Activated CD4-positive, alpha-beta T cell treated with anti-CD3 and anti-CD28 coated beads for 36 hours (primary cell): ENCODE data around the gene PRKCI. TPM values are rescaled to one million over a fixed set of nuclear protein-coding genes. Genes with fewer than 3 reads are reported as not detected.

ENCODE experiments used
- ATAC-seq: fragments of 200-7000 bp; cut with Tn5 transposase; one replicate; pipeline ENCODE4 v1.10.0; 2021; ENCODE audit warnings: mild to moderate bottlenecking, moderate library complexity
- CTCF ChIA-PET: fragments of 350-600 bp; sonication (Branson Sonifier 250); formaldehyde crosslinking; loops from one replicate; lab custom pipeline; 2021; ENCODE audit warnings: antibody characterized with exemption; lab: Charles Lee
- POLR2A ChIA-PET: fragments of 350-600 bp; sonication (Branson Sonifier 250); formaldehyde crosslinking; loops from one replicate; lab custom pipeline; 2021; ENCODE audit warnings: antibody characterized with exemption, inconsistent platforms; lab: Charles Lee
- DNase-seq: peaks from one replicate; pipeline ENCODE4 v3.0.0-alpha.2; 2020
- H3K27ac Mint-ChIP-seq: one replicate; pipeline ENCODE4 v1.8.0; 2021; ENCODE audit warnings: mixed read lengths
- H3K27me3 Mint-ChIP-seq: one replicate; pipeline ENCODE4 v1.8.0; 2021; ENCODE audit warnings: mixed read lengths
- H3K36me3 Mint-ChIP-seq: one replicate; pipeline ENCODE4 v1.8.0; 2021; ENCODE audit warnings: low read depth, mixed read lengths
- H3K4me1 Mint-ChIP-seq: one replicate; pipeline ENCODE4 v1.8.0; 2021; ENCODE audit warnings: mixed read lengths
- H3K4me3 Mint-ChIP-seq: one replicate; pipeline ENCODE4 v1.8.0; 2021; ENCODE audit warnings: mild to moderate bottlenecking, moderate library complexity, mixed read lengths
- H3K9me3 Mint-ChIP-seq: one replicate; pipeline ENCODE4 v1.8.0; 2021; ENCODE audit warnings: low read depth, mixed read lengths
- intact Hi-C, 2 experiments: fragments of 100-400 bp; cut with DNase I in 1 of 2; cut with micrococcal nuclease in 1 of 2; formaldehyde crosslinking; loops; one replicate each; pipeline versions ENCODE4 v1.14.2 to v1.15.1; 2022 to 2024; cut with DNase I, micrococcal nuclease
- total RNA-seq, 2 experiments: library from RNA; stranded (reverse); gene quantifications; one replicate each; pipeline ENCODE4 v1.2.3, GENCODE V29; 2021

Gene PRKCI
- total RNA-seq, 2 experiments from 2014 or later: 32.3 to 33.0 TPM

GRCh38 chr3:170344971-170345370 lies 122.7 kb downstream of the PRKCI start:
- POLR2A ChIA-PET: no interaction called here
- H3K4me3 Mint-ChIP-seq: no peak overlapping the region
- H3K9me3 Mint-ChIP-seq: no peaks in the 10 kb centered on the region
- CTCF ChIA-PET: no interaction called here
- intact Hi-C loops: no loop called here
- H3K36me3 Mint-ChIP-seq: no peaks in the 10 kb centered on the region
- H3K4me1 Mint-ChIP-seq: peaks cover 8% of the 10 kb centered on the region
- no peak overlapping the region for H3K27ac Mint-ChIP-seq
- H3K27me3 Mint-ChIP-seq: no peaks in the 10 kb centered on the region
- peak; percentile 26 for ATAC-seq
- no peak for DNase-seq

DNA sequence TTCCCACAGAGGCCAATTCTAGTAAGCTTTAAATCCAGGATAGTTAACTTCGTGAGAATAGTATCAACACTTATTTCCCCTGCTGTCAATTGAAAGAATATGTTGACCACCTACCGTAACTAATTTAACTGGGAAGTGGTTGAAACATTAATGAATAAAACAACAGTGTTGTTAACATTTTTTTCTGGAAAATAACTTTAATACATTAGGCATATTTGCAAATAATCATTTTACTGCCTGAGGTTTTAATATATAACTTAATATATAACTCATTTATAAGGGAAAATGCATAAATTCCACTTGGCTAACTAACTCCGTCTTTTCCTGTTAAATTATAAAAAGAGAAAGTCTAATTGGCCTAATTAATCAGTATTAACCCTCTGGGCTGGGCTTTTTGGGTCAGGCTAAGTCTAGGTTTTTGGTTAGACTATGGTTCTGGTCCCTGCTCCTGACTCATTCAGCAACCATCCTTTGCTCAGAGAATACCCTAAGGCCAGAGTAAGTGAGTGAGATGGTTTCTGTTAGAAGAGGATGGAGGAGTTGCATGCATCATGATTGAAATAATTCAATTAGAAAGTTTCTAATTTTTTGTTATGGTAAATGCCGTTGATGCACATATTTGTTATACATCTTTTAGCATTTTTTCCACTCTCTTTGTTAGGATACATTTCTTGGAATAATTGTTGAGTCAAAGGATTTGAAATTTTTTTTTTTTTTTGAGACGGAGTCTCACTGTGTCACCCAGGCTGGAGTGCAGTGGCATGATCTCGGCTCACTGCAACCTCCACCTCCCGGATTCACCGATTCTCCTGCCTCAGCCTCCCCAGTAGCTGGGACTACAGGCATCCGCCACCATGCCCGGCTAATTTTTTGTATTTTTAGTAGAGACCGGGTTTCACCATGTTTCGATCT lies 124.5 kb downstream of the PRKCI start:
- ChIA-PET CTCF (no interaction called here), POLR2A (no interaction called here)
- ATAC-seq (no peak), DNase-seq (no peak)
- H3K4me3 Mint-ChIP-seq: no peak overlapping the region
- peaks cover 9% of the 10 kb centered on the region for H3K4me1 Mint-ChIP-seq
- H3K9me3 Mint-ChIP-seq: no peaks in the 10 kb centered on the region
- no peaks in the 10 kb centered on the region for H3K27me3 Mint-ChIP-seq
- no peaks in the 10 kb centered on the region for H3K36me3 Mint-ChIP-seq
- intact Hi-C loops: no loop called here
- H3K27ac Mint-ChIP-seq: no peak overlapping the region

- no peak overlapping the region for H3K4me3 Mint-ChIP-seq
- DNase-seq (no peak), ATAC-seq (no peak)
- H3K36me3 Mint-ChIP-seq: no peaks in the 10 kb centered on the region
- H3K27me3 Mint-ChIP-seq: no peaks in the 10 kb centered on the region
- CTCF ChIA-PET: interaction anchor here (0.9 kb wide), 1 partner anchor 23 kb away, joined by 5 read pairs; no protein-coding TSS in a partner anchor
- no peaks in the 10 kb centered on the region for H3K9me3 Mint-ChIP-seq
- POLR2A ChIA-PET: interaction anchor here (0.7 kb wide), 1 partner anchor 371 kb away, joined by 3 read pairs; no protein-coding TSS in a partner anchor
- peaks cover 10% of the 10 kb centered on the region for H3K4me1 Mint-ChIP-seq
- intact Hi-C loops: loop anchor here (10.0 kb wide), 3 partner anchors 576 to 1754 kb away; partner anchors contain the start of genes MYNN (in 1 of the 2) and TNIK (in 1 of the 2)
- no peak overlapping the region for H3K27ac Mint-ChIP-seq
These were observed 128.5 kb downstream of the PRKCI start for GRCh38 chr3:170350515-170351413.

DNA sequence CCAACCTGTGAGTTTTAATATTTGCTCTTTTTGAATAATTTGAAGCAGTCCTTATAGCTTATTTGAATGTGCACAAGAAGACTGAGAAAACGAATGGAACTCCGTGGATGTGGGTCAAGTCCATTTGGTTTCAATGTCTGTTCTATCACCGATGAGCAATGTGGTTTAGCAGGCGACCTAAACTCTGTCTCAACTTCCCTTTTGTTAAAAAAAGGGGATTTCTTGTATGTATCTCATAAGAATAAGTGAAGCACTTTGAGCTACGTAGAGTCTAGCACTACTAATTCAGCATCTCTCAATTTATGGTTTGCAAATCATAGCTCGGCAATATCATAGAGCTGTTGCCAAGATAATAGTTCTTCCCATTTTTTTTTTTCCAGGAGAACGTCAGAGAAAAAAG lies 130.7 kb downstream of the PRKCI start:
- ChIA-PET CTCF (no interaction called here), POLR2A (no interaction called here)
- H3K9me3 Mint-ChIP-seq: no peaks in the 10 kb centered on the region
- no peak overlapping the region for H3K27ac Mint-ChIP-seq
- DNase-seq: no peak
- intact Hi-C loops: loop anchor here (10.0 kb wide), 3 partner anchors 578 to 1752 kb away; partner anchors contain the start of genes MYNN (in 1 of the 2) and TNIK (in 1 of the 2)
- no peaks in the 10 kb centered on the region for H3K27me3 Mint-ChIP-seq
- no peak overlapping the region for H3K4me3 Mint-ChIP-seq
- H3K36me3 Mint-ChIP-seq: no peaks in the 10 kb centered on the region
- peaks cover 17% of the 10 kb centered on the region for H3K4me1 Mint-ChIP-seq
- ATAC-seq: no peak

GRCh38 chr3:170353485-170353884 lies 131.3 kb downstream of the PRKCI start:
- no peak overlapping the region for H3K27ac Mint-ChIP-seq
- H3K4me1 Mint-ChIP-seq: peaks cover 19% of the 10 kb centered on the region
- ATAC-seq (no peak), DNase-seq (no peak)
- ChIA-PET POLR2A (interaction anchor here (0.5 kb wide), 1 partner anchor 352 kb away, joined by 11 read pairs; no protein-coding TSS in a partner anchor), CTCF (no interaction called here)
- H3K27me3 Mint-ChIP-seq: no peaks in the 10 kb centered on the region
- no peak overlapping the region for H3K4me3 Mint-ChIP-seq
- H3K9me3 Mint-ChIP-seq: no peaks in the 10 kb centered on the region
- intact Hi-C loops: loop anchor here (10.0 kb wide), 3 partner anchors 579 to 1751 kb away; partner anchors contain the start of genes MYNN (in 1 of the 2) and TNIK (in 1 of the 2)
- H3K36me3 Mint-ChIP-seq: peaks cover 3% of the 10 kb centered on the region

GRCh38 chr3:170354760-170355159 lies 132.5 kb downstream of the PRKCI start:
- ChIA-PET POLR2A (interaction anchor here (0.6 kb wide), 1 partner anchor 268 kb away, joined by 3 read pairs; no protein-coding TSS in a partner anchor), CTCF (interaction anchor here (0.5 kb wide), 1 partner anchor 56 kb away, joined by 3 read pairs; no protein-coding TSS in a partner anchor)
- Mint-ChIP-seq H3K36me3 (peaks cover 11% of the 10 kb centered on the region), H3K9me3 (no peaks in the 10 kb centered on the region), H3K27me3 (no peaks in the 10 kb centered on the region), H3K27ac (no peak overlapping the region), H3K4me1 (peaks cover 27% of the 10 kb centered on the region), H3K4me3 (no peak overlapping the region)
- no peak for ATAC-seq
- DNase-seq: no peak
- intact Hi-C loops: loop anchor here (5.0 to 10.0 kb wide), 5 partner anchors 97 to 1750 kb away; partner anchors contain the start of genes GPR160 (in 1 of the 2), MYNN (in 1 of the 2) and TNIK (in 1 of the 2)

Other genes with a start within 250 kb of the PRKCI start
- 10 to 100 TPM in 1 of 2 experiments, 1 to 10 TPM in 1; 9.4 to 11.1 TPM for gene GPR160, start 184.4 kb upstream of the PRKCI start, total RNA-seq
- 10 to 100 TPM; 47.6 to 83.9 TPM for gene PHC3, start 40.7 kb upstream of the PRKCI start, total RNA-seq
- gene SKIL, start 135.3 kb downstream of the PRKCI start, total RNA-seq: 10 to 100 TPM; 15.6 to 20.3 TPM
- not detected for gene CLDN11, start 196.4 kb downstream of the PRKCI start, total RNA-seq